Measurements from ENCODE around the gene DDC.
A peak's percentile ranks its signal among the peaks of the same experiment; 100 is the strongest.

Gene DDC

GRCh38 chr7:50450590-50451032 is 114.6 kb downstream of the DDC start:
- no peak for DNase-seq (ENCODE audit: low spot score)

DNA sequence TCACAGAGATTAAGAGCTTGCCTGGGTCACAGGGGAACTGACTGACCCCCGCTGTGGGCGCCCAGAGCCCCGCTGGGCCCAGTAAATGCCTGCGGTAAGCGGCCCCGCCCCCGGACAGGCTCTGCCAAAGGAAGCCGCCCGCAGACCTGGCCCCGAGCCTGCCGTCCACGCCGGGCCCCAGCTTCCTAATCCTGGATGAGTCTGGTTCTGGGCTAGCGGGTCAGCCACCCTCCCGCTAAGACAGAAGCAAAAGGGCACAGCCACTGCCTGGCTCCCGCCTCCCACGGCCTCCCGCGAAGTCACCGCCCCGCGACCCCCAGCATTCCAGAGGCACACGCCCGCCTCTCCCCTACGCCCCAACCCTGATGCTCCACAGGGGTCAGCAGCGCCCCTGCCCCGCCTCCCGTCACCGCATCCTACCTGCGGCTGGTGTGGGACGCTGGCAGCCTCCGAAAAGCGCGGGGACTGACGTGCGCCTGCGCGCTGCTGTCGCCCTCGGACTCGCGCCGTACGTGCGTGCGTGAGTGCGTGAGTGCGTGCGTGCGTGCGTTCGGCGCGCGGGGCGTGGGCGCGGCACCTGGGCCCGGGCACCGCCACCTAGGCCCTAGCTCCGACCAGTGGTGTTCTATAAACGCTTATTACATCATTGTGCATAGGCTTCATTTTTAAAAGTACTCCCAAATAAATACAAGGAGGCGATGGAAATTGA is 115.2 kb downstream of the DDC start, which contains the start of gene FIGNL1:
TSS of gene FIGNL1 (minus strand) at position 470 of the 709 bp plus-strand sequence. CDS start 3,063 bp downstream, outside the sequence.
- DNase-seq (ENCODE audit: low spot score) = peak; percentile 83

- DNase-seq (ENCODE audit: low spot score) = no peak
These were observed 115.7 kb downstream of the DDC start for GRCh38 chr7:50449501-50449880.

- no peak for DNase-seq (ENCODE audit: low spot score)
These were observed 116.4 kb downstream of the DDC start for GRCh38 chr7:50448823-50449222.

DNA sequence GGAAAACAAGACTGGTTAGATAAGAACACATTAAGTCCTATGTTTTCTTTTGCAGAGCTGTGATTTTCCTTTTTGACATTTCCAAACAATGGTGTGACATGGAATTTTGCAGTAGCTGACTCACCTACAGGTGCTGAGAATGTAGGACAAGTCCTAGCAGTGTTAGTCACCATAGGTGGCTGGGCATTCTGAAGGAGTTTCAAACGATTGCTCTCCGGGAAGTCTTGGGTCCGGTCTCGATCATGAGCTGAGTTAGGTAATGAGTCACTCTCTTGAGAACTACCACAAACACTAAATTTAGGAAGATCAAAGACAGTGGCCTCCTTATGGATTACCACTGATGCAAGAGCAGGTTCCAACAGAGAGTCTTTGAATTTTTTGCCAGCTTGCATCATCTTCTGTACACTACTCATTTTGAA is 118.7 kb downstream of the DDC start:
- no peak for DNase-seq (ENCODE audit: low spot score)

DNA sequence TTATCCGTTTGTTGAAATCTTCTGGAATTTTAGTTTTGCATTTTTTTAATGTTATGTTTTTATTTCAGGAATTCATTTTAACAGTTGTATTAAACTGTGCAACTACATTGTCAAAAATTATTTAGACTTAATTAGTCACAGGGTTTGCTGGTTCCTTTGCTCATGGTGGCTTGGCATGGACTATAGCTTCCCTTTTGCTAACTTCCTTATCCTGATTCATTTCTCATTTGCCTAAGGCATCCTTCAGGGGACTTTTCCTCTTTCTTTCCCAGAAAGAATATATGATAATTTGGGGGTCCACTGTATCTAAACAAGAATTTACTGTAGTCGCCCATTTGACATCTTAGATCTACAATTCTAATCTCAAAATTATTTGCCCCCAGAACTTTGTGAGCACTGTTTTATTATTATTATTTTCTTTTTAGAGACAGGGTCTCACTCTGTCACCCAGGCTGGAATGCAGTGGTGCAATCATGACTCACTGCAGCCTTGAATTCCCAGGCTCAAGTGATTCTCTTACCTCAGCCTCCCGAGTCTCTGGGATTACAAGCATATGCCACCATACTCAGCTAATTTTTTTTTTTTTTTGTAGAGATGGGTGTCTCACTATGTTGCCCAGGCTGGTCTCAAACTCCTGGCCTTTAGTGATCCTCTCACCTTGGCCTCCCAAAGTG is 128.9 kb downstream of the DDC start:
- no peak for DNase-seq (ENCODE audit: low spot score)

GRCh38 chr7:50431722-50432305 is 133.4 kb downstream of the DDC start:
- DNase-seq (ENCODE audit: low spot score) = no peak

GRCh38 chr7:50431316-50431715 is 133.9 kb downstream of the DDC start:
- DNase-seq (ENCODE audit: low spot score) = no peak

GRCh38 chr7:50428911-50429310 is 136.3 kb downstream of the DDC start:
- DNase-seq (ENCODE audit: low spot score) = no peak

DNA sequence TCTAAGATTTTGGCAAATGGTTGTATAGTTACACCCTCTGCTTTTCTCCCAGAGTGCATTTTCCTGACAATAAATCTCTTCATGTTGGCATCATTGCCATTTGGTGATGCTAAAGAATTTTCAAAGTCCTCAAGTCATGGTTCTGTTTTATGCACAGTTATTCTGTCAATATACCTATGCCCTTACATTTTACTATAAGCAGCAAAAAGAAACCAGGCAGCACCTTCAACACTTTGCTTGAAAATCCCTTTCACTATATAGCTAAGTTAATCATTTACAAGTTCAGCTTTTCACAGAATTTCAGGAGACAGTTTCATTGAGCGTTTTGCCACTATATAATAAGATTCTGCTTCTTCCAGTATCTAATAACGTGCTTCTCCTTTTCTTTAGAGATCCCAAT is 137.7 kb downstream of the DDC start:
- no peak for DNase-seq (ENCODE audit: low spot score)

DNA sequence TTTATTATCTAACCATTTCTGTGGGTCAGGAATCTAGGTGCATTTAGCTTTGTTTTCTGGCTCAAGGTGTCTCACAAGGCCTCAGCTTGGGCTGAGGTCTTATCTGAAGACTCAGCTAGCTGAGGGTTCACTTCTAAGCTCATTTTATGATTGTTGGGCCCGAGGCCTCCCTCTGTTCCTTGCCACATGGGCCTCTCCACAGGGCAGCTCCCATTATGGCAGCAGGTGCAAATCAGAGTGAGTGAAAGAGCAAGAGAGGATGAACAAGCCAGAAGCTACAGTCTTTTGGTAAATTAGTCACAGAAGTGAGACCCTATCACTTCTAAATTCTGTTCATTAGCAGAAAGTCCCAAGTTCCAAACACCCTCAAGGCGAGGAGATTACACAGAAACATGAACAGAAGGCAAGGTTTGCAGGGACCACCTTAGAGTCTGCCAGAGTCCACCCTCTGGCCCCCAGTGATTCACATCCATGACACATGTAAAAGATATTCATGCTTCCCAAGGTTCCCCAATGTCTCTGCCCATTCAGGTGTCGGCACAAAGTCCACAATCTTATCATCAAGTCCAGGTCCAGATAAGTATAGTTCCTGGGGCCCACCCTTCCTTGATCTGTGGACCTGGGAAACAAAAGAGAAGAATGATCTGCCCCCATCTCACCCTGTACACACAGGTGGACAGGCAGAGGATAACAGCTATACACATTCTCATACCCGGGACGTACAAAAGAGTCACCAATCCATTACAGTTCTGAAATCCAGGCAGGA is 138.7 kb downstream of the DDC start:
- no peak for DNase-seq (ENCODE audit: low spot score)

DNA sequence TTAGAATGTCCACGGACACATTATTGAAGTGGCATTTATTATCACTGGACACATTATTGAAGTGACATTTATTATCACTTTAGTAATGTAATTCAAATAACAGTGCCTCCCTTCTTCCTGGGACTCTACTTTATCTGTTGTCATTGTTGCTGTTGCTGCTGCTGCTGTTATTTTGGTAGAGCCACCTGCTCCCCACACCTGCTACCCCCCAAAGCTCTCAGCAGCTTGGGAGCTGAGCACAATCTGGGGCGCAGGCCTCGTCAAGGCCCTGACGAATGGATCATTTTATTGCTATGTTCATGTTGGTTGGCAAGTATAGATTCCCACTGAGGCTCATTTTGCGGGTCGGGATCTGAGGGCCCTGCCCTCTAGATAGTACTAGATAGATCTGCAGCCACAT is 139.9 kb downstream of the DDC start:
- DNase-seq (ENCODE audit: low spot score) = no peak

GRCh38 chr7:50423860-50424259 is 141.3 kb downstream of the DDC start:
- no peak for DNase-seq (ENCODE audit: low spot score)

GRCh38 chr7:50422858-50423257 is 142.3 kb downstream of the DDC start:
- no peak for DNase-seq (ENCODE audit: low spot score)

- DNase-seq (ENCODE audit: low spot score) = no peak
These were observed 144.2 kb downstream of the DDC start for GRCh38 chr7:50421043-50421442.

DNA sequence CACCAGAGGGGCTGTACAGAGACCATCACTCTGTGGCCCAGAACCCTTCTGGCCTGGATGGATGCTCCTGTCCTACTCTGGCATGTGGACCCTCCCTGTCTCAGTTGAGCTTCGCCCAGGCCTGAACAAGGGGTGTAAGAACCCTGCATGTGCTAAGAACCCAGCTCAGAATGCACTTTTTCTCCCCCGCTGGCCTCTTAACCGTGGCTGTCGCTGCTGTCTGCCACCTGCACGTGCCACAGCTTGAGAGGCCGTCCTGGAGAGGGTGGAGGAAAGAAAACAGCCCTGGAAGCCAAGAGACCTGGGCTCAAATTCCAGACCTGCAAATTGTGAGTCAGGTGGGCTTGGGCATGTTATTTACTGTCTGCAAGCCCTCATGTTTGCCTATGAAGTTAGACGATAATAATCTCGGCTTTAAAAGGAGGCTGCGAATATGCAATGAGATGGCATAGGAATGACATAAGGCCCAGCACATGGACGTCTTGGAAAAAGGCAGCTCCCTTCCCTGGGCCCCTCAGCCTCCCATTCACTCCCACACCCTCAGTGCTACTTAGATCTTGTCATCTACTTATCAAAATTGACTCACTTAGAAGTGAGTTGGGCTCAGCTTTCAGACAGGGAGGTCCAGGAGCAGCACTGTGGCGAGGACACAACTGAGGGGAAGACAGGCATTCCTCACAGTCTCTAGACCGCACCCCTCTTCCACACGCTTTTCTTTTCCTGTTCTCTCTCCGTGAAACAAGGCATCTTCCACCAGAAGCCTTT is 146.5 kb downstream of the DDC start:
- DNase-seq (ENCODE audit: low spot score) = no peak

DNA sequence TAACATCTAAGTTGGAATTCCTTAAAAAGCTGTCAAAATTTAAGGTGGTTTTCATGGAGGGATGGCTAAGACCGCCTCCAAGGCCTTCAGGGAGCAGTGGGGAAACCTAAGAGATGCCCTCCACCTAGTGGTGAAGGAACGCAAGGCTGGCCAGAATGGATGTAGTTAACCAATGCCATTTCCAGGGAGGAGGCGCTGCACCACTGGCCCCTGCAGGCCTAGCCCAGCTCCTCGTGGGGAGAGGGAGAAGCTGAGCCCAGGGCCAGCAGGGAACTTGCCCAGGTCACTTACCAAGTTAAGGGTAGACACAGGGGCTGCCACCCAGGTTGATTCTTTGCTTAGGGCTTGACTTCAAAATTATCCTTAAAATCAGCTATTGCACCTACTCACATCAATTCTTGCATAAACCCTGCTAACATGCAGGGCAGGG is 147.1 kb downstream of the DDC start:
- peak; percentile 80 for DNase-seq (ENCODE audit: low spot score)

DNA sequence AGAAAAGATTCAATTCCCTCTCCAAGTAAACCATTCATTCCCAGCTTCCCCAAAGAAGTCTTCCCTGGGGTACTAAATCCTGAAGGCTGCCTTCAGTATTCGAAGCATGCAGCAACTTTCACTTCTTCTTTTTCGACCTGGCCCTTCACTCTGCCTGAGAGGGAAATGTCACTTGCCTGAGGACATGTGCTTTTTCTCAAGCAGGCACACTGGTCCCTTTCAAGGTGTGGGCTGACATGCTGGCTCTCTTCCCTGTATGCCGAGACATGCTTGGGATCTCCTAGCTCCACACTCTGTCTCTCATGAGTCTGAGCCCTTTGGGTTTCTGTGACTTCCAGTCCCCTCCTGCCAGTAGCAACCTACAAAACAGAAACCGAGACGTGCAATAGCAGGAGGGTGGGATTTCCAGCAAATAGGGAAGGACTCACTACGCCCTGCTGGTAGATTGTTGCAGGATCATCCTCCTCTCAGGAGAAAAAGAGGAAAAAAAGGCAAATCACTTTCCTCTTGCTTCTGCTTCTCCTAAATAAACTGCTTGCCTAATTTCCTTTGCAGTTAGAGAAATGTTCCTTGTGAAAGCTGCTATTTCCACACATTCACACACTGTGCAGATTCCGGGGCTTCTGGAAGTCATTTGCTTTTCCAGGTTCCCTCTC is 148.6 kb downstream of the DDC start:
- DNase-seq (ENCODE audit: low spot score) = peak; percentile 34

GRCh38 chr7:50415844-50416364 is 149.3 kb downstream of the DDC start:
- no peak for DNase-seq (ENCODE audit: low spot score)

- DNase-seq (ENCODE audit: low spot score) = no peak
These were observed 151.6 kb downstream of the DDC start for GRCh38 chr7:50413561-50413960.

GRCh38 chr7:50412973-50413372 is 152.2 kb downstream of the DDC start:
- no peak for DNase-seq (ENCODE audit: low spot score)

All from ecto neural progenitor cell (in vitro differentiated cells).